22Rv1 (cell line): ENCODE results near the gene NR2F1-AS1.

ENCODE experiments used
- ZFX ChIP-seq: fragments of 450-650 bp; IDR thresholded peaks from 2 replicates; pipeline ENCODE4 v1.6.1; 2017; ENCODE audit warnings: antibody characterized with exemption, borderline replicate concordance
- TF ChIP-seq, protein P1 (sequence below): fragments of 450-650 bp; IDR thresholded peaks from 2 replicates; pipeline ENCODE4 v1.5.1; 2017; ENCODE audit warnings: mild to moderate bottlenecking

DNA sequence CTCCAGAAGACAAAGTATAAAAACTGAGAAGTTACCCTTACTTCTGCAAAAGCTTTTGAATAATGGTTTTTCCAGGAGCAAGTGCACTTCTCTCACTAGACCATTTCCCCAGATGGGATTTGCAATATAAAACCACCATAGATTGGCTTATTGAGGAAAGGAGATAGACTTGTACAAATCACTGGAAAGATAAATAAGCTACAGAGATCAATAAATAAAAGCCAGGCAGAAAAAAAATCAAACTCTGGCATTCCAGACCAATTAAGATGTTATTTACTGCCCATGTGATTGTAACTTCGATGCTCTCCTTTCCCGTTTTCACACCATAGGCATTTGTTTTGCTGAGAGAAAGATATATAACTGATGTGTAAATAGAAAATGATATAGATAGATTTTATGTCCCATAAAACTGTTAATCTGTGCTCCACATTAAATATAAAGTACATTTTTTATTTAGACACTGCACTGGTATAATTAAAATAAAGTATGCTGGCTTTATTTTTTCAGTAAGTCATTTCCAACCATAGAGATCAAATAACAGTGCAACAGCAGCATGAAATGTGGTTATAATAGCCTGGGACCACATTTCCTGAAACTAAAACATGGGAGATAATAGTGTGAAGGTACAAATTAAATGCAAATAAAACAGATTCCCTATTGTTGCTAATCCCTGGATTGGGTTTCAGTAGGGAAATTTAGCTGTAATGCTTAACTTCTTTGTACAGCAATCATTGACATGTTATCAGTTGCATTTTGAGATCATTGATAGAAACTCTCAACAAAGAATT, 177.7 kb downstream of the NR2F1-AS1 start:
- TF ChIP-seq, protein P1, sequence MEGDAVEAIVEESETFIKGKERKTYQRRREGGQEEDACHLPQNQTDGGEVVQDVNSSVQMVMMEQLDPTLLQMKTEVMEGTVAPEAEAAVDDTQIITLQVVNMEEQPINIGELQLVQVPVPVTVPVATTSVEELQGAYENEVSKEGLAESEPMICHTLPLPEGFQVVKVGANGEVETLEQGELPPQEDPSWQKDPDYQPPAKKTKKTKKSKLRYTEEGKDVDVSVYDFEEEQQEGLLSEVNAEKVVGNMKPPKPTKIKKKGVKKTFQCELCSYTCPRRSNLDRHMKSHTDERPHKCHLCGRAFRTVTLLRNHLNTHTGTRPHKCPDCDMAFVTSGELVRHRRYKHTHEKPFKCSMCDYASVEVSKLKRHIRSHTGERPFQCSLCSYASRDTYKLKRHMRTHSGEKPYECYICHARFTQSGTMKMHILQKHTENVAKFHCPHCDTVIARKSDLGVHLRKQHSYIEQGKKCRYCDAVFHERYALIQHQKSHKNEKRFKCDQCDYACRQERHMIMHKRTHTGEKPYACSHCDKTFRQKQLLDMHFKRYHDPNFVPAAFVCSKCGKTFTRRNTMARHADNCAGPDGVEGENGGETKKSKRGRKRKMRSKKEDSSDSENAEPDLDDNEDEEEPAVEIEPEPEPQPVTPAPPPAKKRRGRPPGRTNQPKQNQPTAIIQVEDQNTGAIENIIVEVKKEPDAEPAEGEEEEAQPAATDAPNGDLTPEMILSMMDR: no peak
- no peak for TF ChIP-seq ZFX
